ENCODE data around the gene DNAH14. TPM values are rescaled to one million over a fixed set of nuclear protein-coding genes. Genes with fewer than 3 reads are reported as not detected.
"Not testable (repeated sequence)": the region's sequence is repeated elsewhere in the genome, so short reads cannot be mapped to it uniquely, and the experiment has no call there.

Gene DNAH14
- total RNA-seq, 1 experiment from 2014 or later, result 33.2 TPM

GRCh38 chr1:224929335-224930237 lies at the start of gene DNAH14 (continued):
- TF ChIP-seq TCF7L2 (IDR thresholded peaks at IDR 0.05; ENCODE audit: borderline replicate concordance, extremely low read depth, insufficient read depth, insufficient read length) (no peak), FOSL1 (IDR thresholded peaks at IDR 0.05; ENCODE audit: low read depth) (no peak), JUND (IDR thresholded peaks at IDR 0.05) (no peak; the same call in 1 of the 2 replicates), EZH2 (IDR thresholded peaks at IDR 0.05) (no peak), EGR1 (IDR thresholded peaks at IDR 0.05; ENCODE audit: low read depth) (peak; percentile 98), CEBPB (IDR thresholded peaks at IDR 0.05; ENCODE audit: low read depth) (no peak), EZH2phosphoT487 (IDR thresholded peaks at IDR 0.05; ENCODE audit: borderline replicate concordance) (no peak), SP1 (IDR thresholded peaks at IDR 0.05; ENCODE audit: low read depth) (0 out of 2 replicates have a peak, but pooled peaks have one; percentile 12), POLR2A (IDR thresholded peaks at IDR 0.05; ENCODE audit: borderline replicate concordance, extremely low read depth, insufficient read depth, insufficient read length) (peak; percentile 93)

- no TSS peak for BruUV-seq (replicated peaks)
- H3K4me2 ChIP-seq (ENCODE audit: low read length), result no peak overlapping the region
- no peaks in the 10 kb centered on the region for H3K36me3 ChIP-seq (ENCODE audit: control insufficient read depth in 1 of 2, insufficient read depth in 2 of 2, low read length in 2 of 2)
Observed at GRCh38 chr1:224880593-224881307, 48.7 kb upstream of the DNAH14 start.

GRCh38 chr1:224881308-224881692 lies 48.2 kb upstream of the DNAH14 start:
- H3K4me3 ChIP-seq (replicated peaks in 1 of 2; ENCODE audit: low read depth in 1 of 2, low read length in 2 of 2); RAD21 ChIA-PET (ENCODE audit: low non-redundant PET in 1 of 2, low total read pairs in 2 of 2, uncharacterized antibody in 2 of 2, unreplicated experiment in 2 of 2); H3K27me3 ChIP-seq (ENCODE audit: insufficient read depth, low read length); H3K9me3 ChIP-seq (ENCODE audit: control insufficient read depth in 1 of 2, insufficient read depth in 1 of 2, low read depth in 1 of 2, low read length in 2 of 2); H3K9me2 ChIP-seq (ENCODE audit: insufficient read depth); H3K4me1 ChIP-seq (ENCODE audit: control insufficient read depth in 1 of 2, insufficient read depth in 2 of 2, low read length in 2 of 2); H3K79me2 ChIP-seq (ENCODE audit: insufficient read depth, low read length); ATAC-seq; CTCF ChIA-PET; DNase-seq (ENCODE audit: low read depth, low spot score); H2AFZ ChIP-seq (ENCODE audit: low read depth, low read length, poor library complexity, severe bottlenecking); H3K4me2 ChIP-seq (ENCODE audit: low read length); intact Hi-C loops (cut with micrococcal nuclease); H3K27ac ChIP-seq (ENCODE audit: low read depth, low read length); H4K20me1 ChIP-seq (ENCODE audit: insufficient read depth); BruUV-seq (replicated peaks); H3K36me3 ChIP-seq (ENCODE audit: control insufficient read depth in 1 of 2, insufficient read depth in 2 of 2, low read length in 2 of 2); H3K9ac ChIP-seq (ENCODE audit: low read length): not testable (repeated sequence)
- POLR2A ChIA-PET, result interaction anchor here (0.6 kb wide), 1 partner anchor 376 kb away, joined by 4 read pairs; no protein-coding TSS in a partner anchor

More at GRCh38 chr1:224880593-224881307, 48.7 kb upstream of the DNAH14 start:
- no peaks in the 10 kb centered on the region for H3K79me2 ChIP-seq (ENCODE audit: insufficient read depth, low read length)
- H3K4me1 ChIP-seq (ENCODE audit: control insufficient read depth in 1 of 2, insufficient read depth in 2 of 2, low read length in 2 of 2), result no peaks in the 10 kb centered on the region
- no peak overlapping the region for H3K4me3 ChIP-seq (replicated peaks in 1 of 2; ENCODE audit: low read depth in 1 of 2, low read length in 2 of 2)
- TF ChIP-seq EZH2phosphoT487 (IDR thresholded peaks at IDR 0.05; ENCODE audit: borderline replicate concordance), result no peak
- TF ChIP-seq CBX3 (IDR thresholded peaks at IDR 0.05; ENCODE audit: low read depth), result no peak
- TF ChIP-seq ZNF274 (IDR thresholded peaks at IDR 0.05; ENCODE audit: low read depth, low read length), result no peak
- TF ChIP-seq EGR1 (IDR thresholded peaks at IDR 0.05; ENCODE audit: low read depth), result no peak
- no peak for TF ChIP-seq TCF7L2 (IDR thresholded peaks at IDR 0.05; ENCODE audit: borderline replicate concordance, extremely low read depth, insufficient read depth, insufficient read length)
- TF ChIP-seq, protein P1, sequence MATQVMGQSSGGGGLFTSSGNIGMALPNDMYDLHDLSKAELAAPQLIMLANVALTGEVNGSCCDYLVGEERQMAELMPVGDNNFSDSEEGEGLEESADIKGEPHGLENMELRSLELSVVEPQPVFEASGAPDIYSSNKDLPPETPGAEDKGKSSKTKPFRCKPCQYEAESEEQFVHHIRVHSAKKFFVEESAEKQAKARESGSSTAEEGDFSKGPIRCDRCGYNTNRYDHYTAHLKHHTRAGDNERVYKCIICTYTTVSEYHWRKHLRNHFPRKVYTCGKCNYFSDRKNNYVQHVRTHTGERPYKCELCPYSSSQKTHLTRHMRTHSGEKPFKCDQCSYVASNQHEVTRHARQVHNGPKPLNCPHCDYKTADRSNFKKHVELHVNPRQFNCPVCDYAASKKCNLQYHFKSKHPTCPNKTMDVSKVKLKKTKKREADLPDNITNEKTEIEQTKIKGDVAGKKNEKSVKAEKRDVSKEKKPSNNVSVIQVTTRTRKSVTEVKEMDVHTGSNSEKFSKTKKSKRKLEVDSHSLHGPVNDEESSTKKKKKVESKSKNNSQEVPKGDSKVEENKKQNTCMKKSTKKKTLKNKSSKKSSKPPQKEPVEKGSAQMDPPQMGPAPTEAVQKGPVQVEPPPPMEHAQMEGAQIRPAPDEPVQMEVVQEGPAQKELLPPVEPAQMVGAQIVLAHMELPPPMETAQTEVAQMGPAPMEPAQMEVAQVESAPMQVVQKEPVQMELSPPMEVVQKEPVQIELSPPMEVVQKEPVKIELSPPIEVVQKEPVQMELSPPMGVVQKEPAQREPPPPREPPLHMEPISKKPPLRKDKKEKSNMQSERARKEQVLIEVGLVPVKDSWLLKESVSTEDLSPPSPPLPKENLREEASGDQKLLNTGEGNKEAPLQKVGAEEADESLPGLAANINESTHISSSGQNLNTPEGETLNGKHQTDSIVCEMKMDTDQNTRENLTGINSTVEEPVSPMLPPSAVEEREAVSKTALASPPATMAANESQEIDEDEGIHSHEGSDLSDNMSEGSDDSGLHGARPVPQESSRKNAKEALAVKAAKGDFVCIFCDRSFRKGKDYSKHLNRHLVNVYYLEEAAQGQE (IDR thresholded peaks at IDR 0.05; ENCODE audit: low read depth), result no peak
- H3K9me2 ChIP-seq (ENCODE audit: insufficient read depth), result no peaks in the 10 kb centered on the region
- H3K9me3 ChIP-seq (ENCODE audit: control insufficient read depth in 1 of 2, insufficient read depth in 1 of 2, low read depth in 1 of 2, low read length in 2 of 2), result peaks cover 0 to 8% of the 10 kb centered on the region in 2 experiments; a peak in 1 of 4 replicates
- no peaks in the 10 kb centered on the region; the same call in 1 of the 2 replicates for H3K27me3 ChIP-seq (ENCODE audit: insufficient read depth, low read length)
- ATAC-seq (no peak), DNase-seq (ENCODE audit: low read depth, low spot score) (no peak)
- intact Hi-C loops (cut with micrococcal nuclease), result no loop called here
- ChIA-PET RAD21 (ENCODE audit: low non-redundant PET in 1 of 2, low total read pairs in 2 of 2, uncharacterized antibody in 2 of 2, unreplicated experiment in 2 of 2) (no interaction called here), POLR2A (interaction anchor here (0.6 kb wide), 1 partner anchor 376 kb away, joined by 4 read pairs; no protein-coding TSS in a partner anchor), CTCF (no interaction called here)
- H2AFZ ChIP-seq (ENCODE audit: low read depth, low read length, poor library complexity, severe bottlenecking), result no peak overlapping the region
- no peak overlapping the region for H3K27ac ChIP-seq (ENCODE audit: low read depth, low read length)
- H3K9ac ChIP-seq (ENCODE audit: low read length), result no peak overlapping the region
- H4K20me1 ChIP-seq (ENCODE audit: insufficient read depth), result no peaks in the 10 kb centered on the region
